SU-DHL-6 (cell line): ENCODE results near the gene ZNF592.

Experiments used
- CTCF ChIP-seq: fragments of 200-600 bp; sonication (generic); IDR thresholded peaks from one replicate; pipeline ENCODE4 v1.5.1; 2017; ENCODE audit warnings: antibody characterized with exemption, mild to moderate bottlenecking, low read length, moderate library complexity; ENCODE audit not compliant: insufficient read depth, poor library complexity, severe bottlenecking
- EZH2phosphoT487 ChIP-seq: fragments of 200-600 bp; sonication (generic), shearing (Covaris generic); conservative IDR thresholded peaks from 2 replicates; pipeline ENCODE4 v1.6.1; 2018; ENCODE audit warnings: mild to moderate bottlenecking, antibody characterized with exemption, low read length, moderate library complexity, mixed read lengths

- TF ChIP-seq CTCF, result no peak
- TF ChIP-seq EZH2phosphoT487, result no peak
These were observed 12.0 kb upstream of the ZNF592 start for GRCh38 chr15:84736375-84736774.
